ENCODE data around the gene PLB1. TPM values are rescaled to one million over a fixed set of nuclear protein-coding genes. Genes with fewer than 3 reads are reported as not detected.

The PLB1 gene
- total and polyA plus RNA-seq, 9 of the 15 experiments (the other 6 are each of a cell fraction or from before 2014, with no cell fraction given), result 0.01 to 0.09 (median 0.07) TPM; not detected in 2

DNA sequence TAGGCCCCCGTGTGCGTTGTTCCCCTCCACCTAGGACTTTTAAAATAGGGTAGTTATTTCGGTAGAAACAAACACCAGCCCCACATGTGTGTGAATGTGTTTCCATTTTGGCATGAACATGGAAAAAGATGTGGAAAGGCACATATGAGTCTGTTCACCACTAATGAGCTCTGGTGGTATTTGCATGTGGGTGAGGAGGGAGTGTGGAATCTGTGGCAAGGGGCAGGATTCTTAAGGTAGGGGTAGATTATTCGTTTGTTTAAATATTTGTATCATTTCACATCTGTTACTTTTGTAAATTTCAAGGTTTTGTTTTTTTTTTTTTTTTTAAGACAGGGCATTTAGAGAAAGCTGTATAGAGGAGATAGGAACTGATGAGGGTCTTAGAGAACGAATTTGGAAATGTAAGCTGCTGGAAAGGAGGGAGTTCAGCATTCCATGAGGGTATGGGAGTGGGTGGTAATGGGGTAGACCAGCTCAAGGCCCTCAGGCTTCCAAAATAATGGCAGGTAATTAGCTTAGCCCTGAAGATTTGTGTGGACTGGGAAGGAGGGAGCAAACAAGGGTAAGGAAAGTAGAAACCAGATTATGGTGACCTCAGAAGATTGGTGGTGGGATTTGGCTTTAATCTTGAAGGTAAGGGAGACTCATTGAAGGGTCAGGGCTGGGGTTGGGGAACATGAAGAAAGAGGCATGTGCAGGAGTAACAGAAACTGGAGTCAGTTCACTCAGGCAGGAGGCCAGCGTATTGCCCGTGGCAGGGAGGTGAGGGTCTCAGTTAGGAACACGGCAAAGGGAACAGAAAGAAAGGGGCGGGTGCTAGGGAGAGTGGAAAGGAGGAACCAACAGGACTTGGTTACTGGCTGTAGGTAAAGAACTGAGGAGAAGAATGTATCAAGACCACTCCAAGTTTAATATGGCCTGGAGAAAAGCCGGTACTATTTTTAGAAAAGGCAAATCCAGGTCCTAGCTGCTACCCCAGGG, 123.6 kb downstream of the PLB1 start (continued):
- TF ChIP-seq ZNF449 (CRISPR knock-in tag; IDR thresholded peaks at IDR 0.05) (no peak), DIDO1 (tag; IDR thresholded peaks at IDR 0.05; ENCODE audit: low read depth) (no peak), ELF4 (CRISPR knock-in tag; IDR thresholded peaks at IDR 0.05) (0 out of 2 replicates have a peak, but pooled peaks have one; percentile 18), ZFP36 (IDR thresholded peaks at IDR 0.05; ENCODE audit: low read depth, low read length, partially characterized antibody) (peak; percentile 13), CREM (IDR thresholded peaks at IDR 0.05; ENCODE audit: low read depth) (no peak)

- no peak for FAIRE-seq
- peaks cover 3% of the 10 kb centered on the region; the same call in 1 of the 2 replicates for H4K20me1 ChIP-seq (replicated peaks; ENCODE audit: control insufficient read depth, insufficient read depth, low read length)
- H3K9me3 ChIP-seq (replicated peaks; ENCODE audit: control insufficient read depth, insufficient read depth, low read depth, low read length), result no peaks in the 10 kb centered on the region
- H3K4me1 ChIP-seq (replicated peaks in 1 of 2; ENCODE audit: control insufficient read depth in 2 of 2, insufficient read depth in 2 of 2, low read length in 2 of 2), result peaks cover 10 to 14% of the 10 kb centered on the region in 2 experiments
- in situ Hi-C loops (cut with MboI), result no loop called here
- H3K4me3 ChIP-seq, result no peak overlapping the region
- POLR2A ChIA-PET, result interaction anchor here (0.7 to 1.0 kb wide), 2 partner anchors 8 to 11 kb away, joined by 3 read pairs; no protein-coding TSS in a partner anchor
- no peak for DNase-seq (ENCODE audit: extremely low read depth in 1 of 4, low spot score in 3 of 4)
- no TSS peak for BruUV-seq (replicated peaks)
- no peak for ATAC-seq
- H3K79me2 ChIP-seq (ENCODE audit: control insufficient read depth, insufficient read depth, low read length), result no peaks in the 10 kb centered on the region
- H3K9me1 ChIP-seq (ENCODE audit: control insufficient read depth, insufficient read depth, low read length), result no peaks in the 10 kb centered on the region
- no peak overlapping the region for H3K9ac ChIP-seq (ENCODE audit: insufficient read depth in 1 of 2, low read depth in 2 of 2, low read length in 2 of 2)
- CTCF ChIA-PET (ENCODE audit: low intra/inter-chr PET ratio), result interaction anchor here (0.6 to 0.9 kb wide), 2 partner anchors 39 to 53 kb away, joined by 3 to 4 read pairs; no protein-coding TSS in a partner anchor
- no peaks in the 10 kb centered on the region for H3K36me3 ChIP-seq (ENCODE audit: control insufficient read depth, insufficient read depth, low read length)
- intact Hi-C loops (cut with micrococcal nuclease), result no loop called here
- H2AFZ ChIP-seq (ENCODE audit: low read depth, low read length), result no peak overlapping the region
- H3K27me3 ChIP-seq (ENCODE audit: control insufficient read depth in 2 of 2, insufficient read depth in 2 of 2, low read length in 2 of 2), result peaks cover 5 to 21% of the 10 kb centered on the region in 2 experiments; a peak in 3 of 5 replicates
- 19% methylated on average over 5 of the region's 5 CpGs for WGBS (ENCODE audit: insufficient coverage, low coverage, missing lambda C conversion rate)
- no peak overlapping the region for H3K27ac ChIP-seq (ENCODE audit: extremely low read depth, low read depth, low read length)
- no peak overlapping the region for H3K4me2 ChIP-seq (ENCODE audit: insufficient read depth, low read length)
- TF ChIP-seq ZNF354B (CRISPR knock-in tag; IDR thresholded peaks at IDR 0.05) (no peak), PRPF4 (IDR thresholded peaks at IDR 0.05; ENCODE audit: insufficient read depth, low read depth, low read length, poor library complexity, severe bottlenecking) (no peak), SUPT5H (IDR thresholded peaks at IDR 0.05) (no peak), ATF1 (CRISPR knock-in tag; IDR thresholded peaks at IDR 0.05) (no peak), ATF1 (tag; IDR thresholded peaks at IDR 0.05) (no peak), BRD9 (IDR thresholded peaks at IDR 0.05; ENCODE audit: low read depth, partially characterized antibody) (no peak), ZNF134 (CRISPR knock-in tag; conservative IDR thresholded peaks at IDR 0.05) (no peak), RAD21 (CRISPR knock-in tag; conservative IDR thresholded peaks at IDR 0.05 in 1 of 2, IDR thresholded peaks at IDR 0.05 in 1 of 2) (no peak)
- TF ChIP-seq, protein P1, sequence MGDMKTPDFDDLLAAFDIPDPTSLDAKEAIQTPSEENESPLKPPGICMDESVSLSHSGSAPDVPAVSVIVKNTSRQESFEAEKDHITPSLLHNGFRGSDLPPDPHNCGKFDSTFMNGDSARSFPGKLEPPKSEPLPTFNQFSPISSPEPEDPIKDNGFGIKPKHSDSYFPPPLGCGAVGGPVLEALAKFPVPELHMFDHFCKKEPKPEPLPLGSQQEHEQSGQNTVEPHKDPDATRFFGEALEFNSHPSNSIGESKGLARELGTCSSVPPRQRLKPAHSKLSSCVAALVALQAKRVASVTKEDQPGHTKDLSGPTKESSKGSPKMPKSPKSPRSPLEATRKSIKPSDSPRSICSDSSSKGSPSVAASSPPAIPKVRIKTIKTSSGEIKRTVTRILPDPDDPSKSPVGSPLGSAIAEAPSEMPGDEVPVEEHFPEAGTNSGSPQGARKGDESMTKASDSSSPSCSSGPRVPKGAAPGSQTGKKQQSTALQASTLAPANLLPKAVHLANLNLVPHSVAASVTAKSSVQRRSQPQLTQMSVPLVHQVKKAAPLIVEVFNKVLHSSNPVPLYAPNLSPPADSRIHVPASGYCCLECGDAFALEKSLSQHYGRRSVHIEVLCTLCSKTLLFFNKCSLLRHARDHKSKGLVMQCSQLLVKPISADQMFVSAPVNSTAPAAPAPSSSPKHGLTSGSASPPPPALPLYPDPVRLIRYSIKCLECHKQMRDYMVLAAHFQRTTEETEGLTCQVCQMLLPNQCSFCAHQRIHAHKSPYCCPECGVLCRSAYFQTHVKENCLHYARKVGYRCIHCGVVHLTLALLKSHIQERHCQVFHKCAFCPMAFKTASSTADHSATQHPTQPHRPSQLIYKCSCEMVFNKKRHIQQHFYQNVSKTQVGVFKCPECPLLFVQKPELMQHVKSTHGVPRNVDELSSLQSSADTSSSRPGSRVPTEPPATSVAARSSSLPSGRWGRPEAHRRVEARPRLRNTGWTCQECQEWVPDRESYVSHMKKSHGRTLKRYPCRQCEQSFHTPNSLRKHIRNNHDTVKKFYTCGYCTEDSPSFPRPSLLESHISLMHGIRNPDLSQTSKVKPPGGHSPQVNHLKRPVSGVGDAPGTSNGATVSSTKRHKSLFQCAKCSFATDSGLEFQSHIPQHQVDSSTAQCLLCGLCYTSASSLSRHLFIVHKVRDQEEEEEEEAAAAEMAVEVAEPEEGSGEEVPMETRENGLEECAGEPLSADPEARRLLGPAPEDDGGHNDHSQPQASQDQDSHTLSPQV (IDR thresholded peaks at IDR 0.05), result no peak
These were observed 124.5 kb downstream of the PLB1 start for GRCh38 chr2:28620291-28620793.

Measured in K562 (cell line).